Neural crest cell (in vitro differentiated cells): Measurements from ENCODE around the gene GRPEL2. TPM values are rescaled to one million over a fixed set of nuclear protein-coding genes. Genes with fewer than 3 reads are reported as not detected.

Source experiments
- DNase-seq: peaks from one replicate; pipeline ENCODE4 v3.0.0; 2021; ENCODE audit warnings: low read depth, mixed read lengths, low spot score
- H3K27ac Mint-ChIP-seq: one replicate; pipeline ENCODE4 v1.8.0; 2021; ENCODE audit warnings: mild to moderate bottlenecking, mixed read lengths; ENCODE audit not compliant: unreplicated experiment
- H3K27me3 Mint-ChIP-seq: 2 replicates; pipeline ENCODE4 v1.8.0; 2021; ENCODE audit warnings: low read depth, mild to moderate bottlenecking, mixed read lengths
- H3K36me3 Mint-ChIP-seq: 2 replicates; pipeline ENCODE4 v1.8.0; 2021; ENCODE audit warnings: low read depth, mild to moderate bottlenecking, mixed read lengths
- H3K4me1 Mint-ChIP-seq: 2 replicates; pipeline ENCODE4 v1.8.0; 2021; ENCODE audit warnings: mixed read lengths
- H3K4me3 Mint-ChIP-seq: one replicate; pipeline ENCODE4 v1.8.0; 2021; ENCODE audit warnings: mild to moderate bottlenecking, mixed read lengths
- H3K9me3 Mint-ChIP-seq: 2 replicates; pipeline ENCODE4 v1.8.0; 2021; ENCODE audit warnings: mixed read lengths
- CTCF ChIP-seq: fragments of 200-600 bp; sonication (generic); conservative IDR thresholded peaks from 2 replicates; pipeline ENCODE4 v1.5.0; 2021; ENCODE audit warnings: antibody characterized with exemption, mild to moderate bottlenecking
- total RNA-seq: library from RNA; stranded (reverse); gene quantifications from 2 replicates; pipeline ENCODE4 v1.2.1, GENCODE V29; 2021

Gene GRPEL2
- total RNA-seq, 1 donor from 2014 or later, result 29.2 TPM

- DNase-seq, result peak; percentile 83
- Mint-ChIP-seq H3K9me3 (no peaks in the 10 kb centered on the region), H3K36me3 (peaks cover 9% of the 10 kb centered on the region), H3K27ac (peak within 1 kb of the TSS; percentile 53), H3K27me3 (no peaks in the 10 kb centered on the region), H3K4me3 (peak within 1 kb of the TSS; percentile 95), H3K4me1 (peaks cover 20% of the 10 kb centered on the region)
- no peak for TF ChIP-seq CTCF
These were observed 12.3 kb downstream of the GRPEL2 start, which contains the start of gene PCYOX1L for GRCh38 chr5:149357370-149358293. Gene PCYOX1L (plus strand): TSS chr5:149358046. CDS start chr5:149358069, 23 bp downstream.

- H3K4me3 Mint-ChIP-seq, result peak overlapping the region; percentile 95
- no peak for DNase-seq
- H3K27ac Mint-ChIP-seq, result peak overlapping the region; percentile 53
- TF ChIP-seq CTCF, result no peak
- peaks cover 9% of the 10 kb centered on the region for H3K36me3 Mint-ChIP-seq
- H3K9me3 Mint-ChIP-seq, result no peaks in the 10 kb centered on the region
- peaks cover 27% of the 10 kb centered on the region for H3K4me1 Mint-ChIP-seq
- no peaks in the 10 kb centered on the region for H3K27me3 Mint-ChIP-seq
These were observed 13.0 kb downstream of the GRPEL2 start for GRCh38 chr5:149358294-149358651.

- no peak for DNase-seq
- H3K27ac Mint-ChIP-seq, result no peak overlapping the region
These were observed 13.7 kb downstream of the GRPEL2 start for GRCh38 chr5:149358868-149359495.

GRCh38 chr5:149360272-149360671 lies 15.0 kb downstream of the GRPEL2 start:
- Mint-ChIP-seq H3K9me3 (no peaks in the 10 kb centered on the region), H3K4me3 (peak overlapping the region; percentile 95), H3K4me1 (peaks cover 33% of the 10 kb centered on the region), H3K27me3 (no peaks in the 10 kb centered on the region), H3K36me3 (peaks cover 2% of the 10 kb centered on the region), H3K27ac (no peak overlapping the region)
- TF ChIP-seq CTCF, result no peak
- no peak for DNase-seq

More at GRCh38 chr5:149358868-149359495, 13.7 kb downstream of the GRPEL2 start:
- H3K9me3 Mint-ChIP-seq, result no peaks in the 10 kb centered on the region
- H3K4me1 Mint-ChIP-seq, result peaks cover 30% of the 10 kb centered on the region
- TF ChIP-seq CTCF, result no peak
- H3K27me3 Mint-ChIP-seq, result no peaks in the 10 kb centered on the region
- H3K4me3 Mint-ChIP-seq, result peak overlapping the region; percentile 95
- peaks cover 9% of the 10 kb centered on the region for H3K36me3 Mint-ChIP-seq

- Mint-ChIP-seq H3K4me1 (peaks cover 32% of the 10 kb centered on the region), H3K9me3 (no peaks in the 10 kb centered on the region), H3K27ac (peak overlapping the region; percentile 28), H3K27me3 (no peaks in the 10 kb centered on the region), H3K4me3 (no peak overlapping the region), H3K36me3 (no peaks in the 10 kb centered on the region)
- no peak for DNase-seq
- no peak for TF ChIP-seq CTCF
These were observed 17.2 kb downstream of the GRPEL2 start for GRCh38 chr5:149362541-149362940.
